BJ (cell line): ENCODE measurements around the gene SHANK3. TPM values are rescaled to one million over a fixed set of nuclear protein-coding genes. Genes with fewer than 3 reads are reported as not detected.

Experiments
- CTCF ChIA-PET: fragments of 350-600 bp; formaldehyde crosslinking; extraction: SDS; loops from one replicate; lab custom pipeline; 2021; ENCODE audit warnings: antibody characterized with exemption, inconsistent platforms; lab: Yijun Ruan, JAX
- POLR2A ChIA-PET: fragments of 300-600 bp; sonication (Branson Sonifier 250); formaldehyde crosslinking; extraction: SDS; loops from one replicate; lab custom pipeline; 2021; ENCODE audit warnings: antibody characterized with exemption; lab: Charles Lee
- DNase-seq: peaks from one replicate; pipeline ENCODE4 v3.0.0-alpha.2; 2011; ENCODE audit warnings: low read depth
- H3K27me3 ChIP-seq: 2 replicates; pipeline ENCODE4 v1.6.0; 2011; ENCODE audit warnings: low read length; ENCODE audit not compliant: control insufficient read depth, insufficient read depth
- H3K36me3 ChIP-seq: 2 replicates; pipeline ENCODE4 v1.5.1; 2011; ENCODE audit warnings: low read length; ENCODE audit not compliant: control insufficient read depth, insufficient read depth
- H3K4me3 ChIP-seq: 2 replicates; pipeline ENCODE4 v1.5.1; 2011; ENCODE audit warnings: low read depth, mild to moderate bottlenecking, control low read depth, low read length
- CTCF ChIP-seq: IDR thresholded peaks from 2 replicates; pipeline ENCODE4 v1.5.1; 2011; ENCODE audit warnings: low read depth, mild to moderate bottlenecking, control low read depth, inconsistent platforms, low read length, moderate library complexity; ENCODE audit not compliant: insufficient read depth
- polyA minus RNA-seq: library from RNA; depleted of rRNA, polyadenylated mRNA; stranded (reverse); fragments of >200 nt; gene quantifications from 2 replicates; pipeline ENCODE4 v1.2.3, GENCODE V29; 2011; rRNA and poly(A)+ RNA removed
- polyA plus RNA-seq: library from polyadenylated mRNA; depleted of rRNA; stranded (reverse); fragments of >200 nt; gene quantifications from 2 replicates; pipeline ENCODE4 v1.2.3, GENCODE V29; 2011; rRNA removed

Gene SHANK3
- polyA plus RNA-seq (0.21 and 0.25 TPM in 2 replicates), polyA minus RNA-seq (0.05 and 0.10 TPM in 2 replicates)

- peaks cover 25% of the 10 kb centered on the region for H3K27me3 ChIP-seq
- no peak for TF ChIP-seq CTCF
- H3K4me3 ChIP-seq: no peak within 1 kb of the TSS
- ChIA-PET POLR2A (no interaction called here), CTCF (no interaction called here)
- DNase-seq: no peak
- H3K36me3 ChIP-seq: no peaks in the 10 kb centered on the region
Measured at GRCh38 chr22:50672471-50673230, at the start of gene SHANK3. Gene SHANK3 (plus strand): TSS chr22:50672823.

GRCh38 chr22:50624347-50625130 lies 48.1 kb upstream of the SHANK3 start:
- H3K4me3 ChIP-seq: no peak overlapping the region
- peaks cover 6% of the 10 kb centered on the region for H3K36me3 ChIP-seq
- ChIA-PET POLR2A (no interaction called here), CTCF (no interaction called here)
- H3K27me3 ChIP-seq: peaks cover 5% of the 10 kb centered on the region
- DNase-seq: no peak
- TF ChIP-seq CTCF: no peak

- Histone ChIP-seq H3K27me3 (peaks cover 5% of the 10 kb centered on the region), H3K36me3 (peaks cover 6% of the 10 kb centered on the region), H3K4me3 (no peak overlapping the region)
- ChIA-PET POLR2A (no interaction called here), CTCF (no interaction called here)
- no peak for TF ChIP-seq CTCF
- DNase-seq: no peak
Measured at GRCh38 chr22:50625131-50625567, 47.5 kb upstream of the SHANK3 start.

- peaks cover 6% of the 10 kb centered on the region for H3K36me3 ChIP-seq
- no peak for DNase-seq
- CTCF ChIA-PET: interaction anchor here (1.0 to 1.3 kb wide), 2 partner anchors 13 to 49 kb away, joined by 3 to 4 read pairs; no protein-coding TSS in a partner anchor
- H3K27me3 ChIP-seq: peaks cover 5% of the 10 kb centered on the region
- TF ChIP-seq CTCF: no peak
- H3K4me3 ChIP-seq: no peak overlapping the region
- POLR2A ChIA-PET: no interaction called here
Measured at GRCh38 chr22:50625568-50626313, 46.9 kb upstream of the SHANK3 start.
